GM12875 (cell line): Measurements from ENCODE around the gene SEZ6.

Source experiments
- H3K4me3 ChIP-seq: one replicate; pipeline ENCODE4 v1.5.1; 2011; ENCODE audit warnings: low read depth, low read length, control low read depth
- TF ChIP-seq, protein P1 (sequence below): IDR thresholded peaks from 2 replicates; pipeline ENCODE4 v1.5.1; 2011; ENCODE audit warnings: low read depth, mild to moderate bottlenecking, control low read depth, inconsistent platforms, low read length, moderate library complexity, borderline replicate concordance; ENCODE audit not compliant: insufficient read depth

SEZ6 gene, protein sequence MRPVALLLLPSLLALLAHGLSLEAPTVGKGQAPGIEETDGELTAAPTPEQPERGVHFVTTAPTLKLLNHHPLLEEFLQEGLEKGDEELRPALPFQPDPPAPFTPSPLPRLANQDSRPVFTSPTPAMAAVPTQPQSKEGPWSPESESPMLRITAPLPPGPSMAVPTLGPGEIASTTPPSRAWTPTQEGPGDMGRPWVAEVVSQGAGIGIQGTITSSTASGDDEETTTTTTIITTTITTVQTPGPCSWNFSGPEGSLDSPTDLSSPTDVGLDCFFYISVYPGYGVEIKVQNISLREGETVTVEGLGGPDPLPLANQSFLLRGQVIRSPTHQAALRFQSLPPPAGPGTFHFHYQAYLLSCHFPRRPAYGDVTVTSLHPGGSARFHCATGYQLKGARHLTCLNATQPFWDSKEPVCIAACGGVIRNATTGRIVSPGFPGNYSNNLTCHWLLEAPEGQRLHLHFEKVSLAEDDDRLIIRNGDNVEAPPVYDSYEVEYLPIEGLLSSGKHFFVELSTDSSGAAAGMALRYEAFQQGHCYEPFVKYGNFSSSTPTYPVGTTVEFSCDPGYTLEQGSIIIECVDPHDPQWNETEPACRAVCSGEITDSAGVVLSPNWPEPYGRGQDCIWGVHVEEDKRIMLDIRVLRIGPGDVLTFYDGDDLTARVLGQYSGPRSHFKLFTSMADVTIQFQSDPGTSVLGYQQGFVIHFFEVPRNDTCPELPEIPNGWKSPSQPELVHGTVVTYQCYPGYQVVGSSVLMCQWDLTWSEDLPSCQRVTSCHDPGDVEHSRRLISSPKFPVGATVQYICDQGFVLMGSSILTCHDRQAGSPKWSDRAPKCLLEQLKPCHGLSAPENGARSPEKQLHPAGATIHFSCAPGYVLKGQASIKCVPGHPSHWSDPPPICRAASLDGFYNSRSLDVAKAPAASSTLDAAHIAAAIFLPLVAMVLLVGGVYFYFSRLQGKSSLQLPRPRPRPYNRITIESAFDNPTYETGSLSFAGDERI

DNA sequence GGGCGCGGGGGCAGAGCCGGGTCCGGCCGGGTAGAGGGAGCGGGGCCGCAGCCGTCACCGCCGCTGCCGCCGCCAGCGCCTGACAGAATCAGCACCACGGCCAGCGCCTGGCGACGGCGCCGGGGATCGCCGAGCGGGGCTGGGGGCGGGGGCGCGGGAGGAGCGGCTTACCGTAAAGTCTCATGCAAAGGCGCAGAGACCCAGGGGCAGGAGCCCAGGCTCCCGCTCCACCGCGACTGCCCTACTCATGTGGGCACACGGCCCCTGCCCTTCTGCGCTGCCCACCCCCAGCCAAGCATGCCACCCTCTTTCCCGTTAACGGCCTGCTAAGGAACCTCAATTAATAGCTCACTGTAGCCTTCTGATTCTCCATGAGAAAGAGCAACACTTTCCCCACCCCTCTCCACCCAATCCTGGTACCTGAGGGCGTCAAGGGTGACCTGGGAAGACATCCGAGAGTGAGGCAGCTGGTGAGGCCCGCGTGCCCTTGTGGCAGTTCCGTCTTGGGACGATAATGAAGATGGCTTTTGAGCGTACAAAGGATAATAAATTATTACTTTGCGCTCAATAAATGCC lies at the start of gene SEZ6:
Gene SEZ6, minus strand, starts transcription at position 98 of the 576 bp plus-strand sequence. CDS start 164 bp downstream, outside the sequence.
- no peak within 1 kb of the TSS for H3K4me3 ChIP-seq
- TF ChIP-seq, protein P1, sequence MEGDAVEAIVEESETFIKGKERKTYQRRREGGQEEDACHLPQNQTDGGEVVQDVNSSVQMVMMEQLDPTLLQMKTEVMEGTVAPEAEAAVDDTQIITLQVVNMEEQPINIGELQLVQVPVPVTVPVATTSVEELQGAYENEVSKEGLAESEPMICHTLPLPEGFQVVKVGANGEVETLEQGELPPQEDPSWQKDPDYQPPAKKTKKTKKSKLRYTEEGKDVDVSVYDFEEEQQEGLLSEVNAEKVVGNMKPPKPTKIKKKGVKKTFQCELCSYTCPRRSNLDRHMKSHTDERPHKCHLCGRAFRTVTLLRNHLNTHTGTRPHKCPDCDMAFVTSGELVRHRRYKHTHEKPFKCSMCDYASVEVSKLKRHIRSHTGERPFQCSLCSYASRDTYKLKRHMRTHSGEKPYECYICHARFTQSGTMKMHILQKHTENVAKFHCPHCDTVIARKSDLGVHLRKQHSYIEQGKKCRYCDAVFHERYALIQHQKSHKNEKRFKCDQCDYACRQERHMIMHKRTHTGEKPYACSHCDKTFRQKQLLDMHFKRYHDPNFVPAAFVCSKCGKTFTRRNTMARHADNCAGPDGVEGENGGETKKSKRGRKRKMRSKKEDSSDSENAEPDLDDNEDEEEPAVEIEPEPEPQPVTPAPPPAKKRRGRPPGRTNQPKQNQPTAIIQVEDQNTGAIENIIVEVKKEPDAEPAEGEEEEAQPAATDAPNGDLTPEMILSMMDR: no peak

DNA sequence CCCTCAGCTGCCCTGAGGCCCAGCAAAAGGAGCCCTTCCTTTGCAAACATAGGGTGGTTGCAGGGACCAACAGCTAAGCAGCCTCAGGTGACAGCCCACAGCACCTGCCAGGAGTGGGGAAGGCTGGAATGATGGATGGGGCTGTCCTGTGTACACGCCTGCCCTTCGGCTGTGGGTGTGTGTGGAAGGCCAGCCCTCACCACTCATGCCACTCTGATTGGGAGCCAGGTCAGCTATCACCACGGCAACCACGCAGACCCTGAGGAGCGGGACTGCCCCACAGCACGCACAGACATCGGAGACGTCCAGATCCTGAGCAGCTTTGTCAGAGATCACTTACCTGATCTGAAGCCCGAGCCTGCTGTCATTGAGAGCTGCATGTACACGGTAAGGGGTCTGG lies 49.0 kb upstream of the SEZ6 start:
- no peak overlapping the region for H3K4me3 ChIP-seq
- TF ChIP-seq, protein P1: no peak

DNA sequence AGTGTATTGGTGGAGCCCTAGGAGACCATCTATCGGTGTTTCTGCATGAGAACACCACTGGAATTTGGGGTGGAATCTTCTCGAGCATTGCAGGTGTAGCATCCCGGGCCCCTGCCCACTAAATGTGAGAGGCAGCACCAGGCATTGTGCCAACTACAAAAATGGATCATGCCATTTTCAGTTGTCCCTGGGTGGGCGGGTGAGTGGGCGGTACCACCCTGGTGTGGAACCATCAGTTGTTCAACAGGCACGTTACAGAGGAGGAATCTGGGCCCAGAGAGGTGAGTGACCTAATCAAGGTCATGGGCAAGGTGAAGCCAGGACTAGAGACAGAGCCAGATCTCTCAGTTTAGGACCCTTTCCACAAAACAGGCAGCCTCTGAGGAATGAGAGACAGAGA lies 45.9 kb upstream of the SEZ6 start:
- TF ChIP-seq, protein P1: no peak
- H3K4me3 ChIP-seq: no peak overlapping the region

DNA sequence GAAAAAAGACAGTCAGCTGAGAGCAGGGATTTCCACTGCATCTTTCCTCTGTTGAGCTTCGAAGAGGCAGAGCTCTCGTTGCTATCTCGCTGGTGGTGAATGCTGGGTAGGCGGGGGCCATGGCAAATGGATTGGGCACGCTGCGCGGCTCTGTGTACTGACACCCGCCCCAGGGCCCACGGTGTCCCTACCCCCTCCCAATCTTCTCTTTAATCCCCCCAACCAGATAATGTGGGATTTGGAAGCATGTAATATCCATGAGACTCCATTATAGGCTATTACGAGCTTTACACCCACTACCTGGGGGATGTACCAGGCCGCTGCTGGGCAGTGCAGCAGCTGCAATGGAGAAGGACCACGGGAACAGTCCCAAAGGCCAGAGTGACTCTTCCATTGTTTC lies 45.4 kb upstream of the SEZ6 start:
- TF ChIP-seq, protein P1: no peak
- no peak overlapping the region for H3K4me3 ChIP-seq

DNA sequence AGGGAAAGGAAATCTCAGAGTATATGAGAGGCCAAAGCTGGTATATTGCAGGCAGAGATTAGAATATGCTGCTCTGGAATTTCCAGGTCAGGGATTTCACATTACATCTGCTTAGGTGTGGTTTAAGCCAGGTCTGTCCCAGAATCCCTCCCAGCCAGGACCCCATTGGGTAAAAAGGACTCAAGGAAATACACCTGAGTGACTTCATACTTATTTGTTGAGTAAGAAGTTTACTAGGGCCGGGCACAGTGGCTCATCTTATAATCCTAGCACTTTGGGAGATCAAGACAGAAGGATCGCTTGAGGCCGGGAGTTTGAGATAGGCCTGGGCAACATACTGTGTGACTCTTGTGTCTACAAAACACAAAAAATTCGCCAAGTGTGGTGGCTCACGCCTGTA lies 44.3 kb upstream of the SEZ6 start:
- H3K4me3 ChIP-seq: no peak overlapping the region
- TF ChIP-seq, protein P1: no peak

DNA sequence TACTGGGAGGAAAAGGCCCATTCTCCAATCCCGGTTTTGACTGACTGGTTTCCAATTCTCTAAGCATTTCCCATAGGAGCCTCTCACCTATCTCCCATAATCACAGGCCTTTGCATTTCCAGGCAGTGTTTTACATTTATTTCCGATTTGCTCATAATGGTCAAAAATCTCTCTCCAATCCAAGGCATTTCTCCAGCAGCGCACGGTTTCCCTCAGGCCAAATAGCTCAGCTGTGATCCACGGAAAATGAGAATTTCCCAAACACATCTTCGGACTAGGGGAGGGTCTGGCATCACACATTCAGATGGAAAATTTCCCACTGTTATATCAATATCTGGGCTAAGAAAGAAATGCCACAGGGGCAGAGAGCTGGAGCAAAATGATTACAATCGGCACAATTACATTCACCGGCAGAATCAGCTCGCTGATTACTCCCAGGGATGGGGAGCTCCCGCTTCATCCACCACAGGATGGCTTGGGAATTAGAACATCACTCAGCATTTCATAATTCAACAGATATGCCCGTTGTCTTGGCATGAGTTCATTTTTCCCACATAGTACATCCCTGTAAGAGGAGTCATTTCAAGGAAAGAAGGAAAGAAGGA lies 43.8 kb upstream of the SEZ6 start:
- TF ChIP-seq, protein P1: no peak
- no peak overlapping the region for H3K4me3 ChIP-seq
